Measurements from ENCODE around the gene SLC22A14.

GRCh38 chr3:38276081-38276916, 5.8 kb upstream of the SLC22A14 start:
- TF ChIP-seq EZH2 (IDR thresholded peaks at IDR 0.05; ENCODE audit: borderline replicate concordance, low read length) = no peak
- TF ChIP-seq, protein P1, sequence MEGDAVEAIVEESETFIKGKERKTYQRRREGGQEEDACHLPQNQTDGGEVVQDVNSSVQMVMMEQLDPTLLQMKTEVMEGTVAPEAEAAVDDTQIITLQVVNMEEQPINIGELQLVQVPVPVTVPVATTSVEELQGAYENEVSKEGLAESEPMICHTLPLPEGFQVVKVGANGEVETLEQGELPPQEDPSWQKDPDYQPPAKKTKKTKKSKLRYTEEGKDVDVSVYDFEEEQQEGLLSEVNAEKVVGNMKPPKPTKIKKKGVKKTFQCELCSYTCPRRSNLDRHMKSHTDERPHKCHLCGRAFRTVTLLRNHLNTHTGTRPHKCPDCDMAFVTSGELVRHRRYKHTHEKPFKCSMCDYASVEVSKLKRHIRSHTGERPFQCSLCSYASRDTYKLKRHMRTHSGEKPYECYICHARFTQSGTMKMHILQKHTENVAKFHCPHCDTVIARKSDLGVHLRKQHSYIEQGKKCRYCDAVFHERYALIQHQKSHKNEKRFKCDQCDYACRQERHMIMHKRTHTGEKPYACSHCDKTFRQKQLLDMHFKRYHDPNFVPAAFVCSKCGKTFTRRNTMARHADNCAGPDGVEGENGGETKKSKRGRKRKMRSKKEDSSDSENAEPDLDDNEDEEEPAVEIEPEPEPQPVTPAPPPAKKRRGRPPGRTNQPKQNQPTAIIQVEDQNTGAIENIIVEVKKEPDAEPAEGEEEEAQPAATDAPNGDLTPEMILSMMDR (IDR thresholded peaks at IDR 0.05; ENCODE audit: low read length) = no peak

Data from OCI-LY1 (cell line).